GM18858 (cell line): ENCODE measurements around the gene MRPL46.
"Not testable (repeated sequence)": the region's sequence is repeated elsewhere in the genome, so short reads cannot be mapped to it uniquely, and the experiment has no call there.

Source experiments
- ATAC-seq: cut with Tn5 transposase; IDR thresholded peaks from one replicate; pipeline ENCODE4 v1.9.1; 2021; ENCODE audit not compliant: unreplicated experiment

Gene MRPL46

DNA sequence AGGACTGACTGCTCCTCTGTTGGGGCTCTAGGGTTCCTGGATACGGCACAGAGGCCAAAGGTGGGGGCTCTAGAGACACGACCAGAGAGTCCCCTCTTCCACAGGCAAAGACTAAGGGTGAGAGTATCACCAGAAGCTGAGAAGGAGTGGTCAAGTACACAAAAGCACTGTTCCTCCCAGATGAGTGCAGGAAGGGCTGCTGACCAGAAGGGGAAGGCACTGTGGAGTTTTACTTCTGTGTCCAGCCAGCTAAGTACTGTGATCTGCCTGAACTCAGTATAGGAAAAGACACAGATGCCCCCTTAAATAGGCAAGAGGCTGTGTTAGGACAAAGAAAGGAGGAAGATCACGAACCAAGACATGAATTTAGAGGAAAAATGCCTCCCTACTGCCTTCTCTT is 12.0 kb upstream of the MRPL46 start:
- no peak for ATAC-seq

DNA sequence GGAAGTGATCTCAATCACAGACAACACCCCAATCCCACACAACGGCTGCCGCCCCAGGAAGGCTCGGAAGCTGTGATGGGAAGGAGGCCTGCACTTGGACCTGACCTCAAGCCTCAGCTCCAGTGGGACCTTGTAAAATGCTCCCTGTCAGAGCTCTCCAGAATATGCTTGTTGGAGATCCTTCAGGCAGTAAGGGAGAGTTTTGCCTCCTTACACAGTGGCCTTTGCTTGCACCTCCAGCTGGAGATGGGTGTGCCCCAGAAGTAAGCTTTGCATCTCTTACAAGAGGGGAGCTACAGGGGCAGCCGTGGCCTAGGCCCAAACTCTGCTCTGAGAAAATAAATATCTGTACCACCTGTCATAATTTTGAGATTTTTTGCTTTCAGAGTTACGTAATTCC is 10.7 kb upstream of the MRPL46 start:
- ATAC-seq, result no peak

DNA sequence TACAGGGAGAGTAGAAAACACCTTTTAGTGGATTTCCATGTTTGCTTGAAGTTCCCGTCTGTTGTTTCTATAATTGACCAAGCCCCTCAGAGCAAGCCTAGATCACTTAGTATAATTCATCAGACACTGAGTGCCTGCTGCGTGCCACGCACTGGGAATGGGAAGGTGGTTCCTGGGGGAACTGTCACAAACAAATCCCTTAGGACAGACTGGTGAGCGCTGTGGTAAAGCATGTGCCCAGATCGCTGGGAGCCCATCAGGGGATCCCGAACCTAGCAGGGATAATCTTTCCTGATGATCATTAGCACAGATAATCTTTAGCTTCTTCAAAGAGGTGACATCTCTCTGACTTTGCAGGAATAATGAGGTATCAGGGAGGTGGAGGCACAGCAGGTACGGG is 9.9 kb upstream of the MRPL46 start:
- ATAC-seq, result no peak

DNA sequence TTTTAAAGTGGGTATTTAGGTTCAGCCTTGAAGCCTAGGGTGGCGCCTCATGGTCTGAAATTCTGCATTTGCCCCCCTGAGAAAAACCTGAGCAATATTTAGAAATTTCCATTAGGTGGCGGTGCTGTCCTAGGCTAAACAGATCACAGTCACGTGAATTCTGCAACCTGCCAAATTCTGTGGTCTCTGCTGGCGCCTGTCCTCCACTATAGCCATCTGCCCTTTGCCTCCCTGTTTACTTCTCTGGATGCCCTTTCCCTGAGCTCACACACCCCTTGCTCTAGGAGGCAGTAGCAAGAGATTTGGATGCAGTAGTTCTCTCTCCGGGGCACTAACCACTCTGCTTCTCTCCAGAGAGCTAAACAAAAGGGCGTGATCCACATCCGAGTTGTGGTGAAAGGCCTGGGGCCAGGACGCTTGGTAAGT is 9.5 kb upstream of the MRPL46 start:
- no peak for ATAC-seq

DNA sequence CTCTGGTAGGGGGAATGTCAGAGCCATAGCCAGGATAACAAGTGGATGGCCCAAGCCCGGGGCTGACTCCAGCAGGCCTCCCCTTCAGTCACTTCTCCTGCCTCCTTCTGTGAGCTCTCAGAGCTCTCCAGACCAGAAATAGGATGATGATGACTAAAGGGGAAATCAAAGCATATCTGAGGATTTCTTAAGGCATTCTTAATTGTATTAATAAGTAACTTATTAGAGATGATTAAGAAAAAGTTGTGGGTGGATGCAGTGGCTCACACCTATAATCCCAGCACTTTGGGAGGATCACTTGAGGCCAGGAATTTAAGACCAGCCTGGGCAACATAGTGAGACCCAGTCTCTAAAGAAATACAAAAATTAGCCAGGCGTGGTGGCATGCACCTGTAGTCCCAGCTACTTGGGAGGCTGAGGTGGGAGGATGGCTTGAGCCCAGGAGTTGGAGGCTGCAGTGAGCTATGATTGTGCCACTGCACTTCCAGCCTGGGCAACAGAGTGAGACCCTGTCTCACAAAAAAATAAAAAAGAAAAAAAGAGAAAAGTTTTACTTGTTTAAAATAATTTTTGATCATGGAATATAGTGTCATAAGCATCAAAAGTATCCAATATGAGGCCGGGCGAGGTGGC is 6.6 kb upstream of the MRPL46 start:
- ATAC-seq, result not testable (repeated sequence)

DNA sequence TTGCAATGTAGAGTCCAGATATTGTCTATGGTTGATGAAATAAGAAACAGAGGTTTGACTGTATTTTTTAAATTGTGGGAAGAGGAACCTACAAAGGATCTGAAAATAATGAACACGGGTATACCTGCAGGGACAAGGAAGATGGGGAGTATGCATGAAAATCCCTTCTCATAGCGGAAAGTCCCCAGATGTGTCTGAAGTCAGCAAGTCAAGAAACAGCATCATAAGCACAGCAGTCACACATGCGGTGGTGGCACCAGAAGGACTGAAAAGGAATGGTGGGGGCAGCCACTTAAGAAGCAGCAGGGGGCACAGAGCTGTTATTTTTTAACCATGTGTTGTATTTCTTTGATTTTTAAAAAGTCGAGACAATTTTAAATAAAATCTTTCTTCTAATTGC is 5.0 kb upstream of the MRPL46 start:
- ATAC-seq, result no peak

DNA sequence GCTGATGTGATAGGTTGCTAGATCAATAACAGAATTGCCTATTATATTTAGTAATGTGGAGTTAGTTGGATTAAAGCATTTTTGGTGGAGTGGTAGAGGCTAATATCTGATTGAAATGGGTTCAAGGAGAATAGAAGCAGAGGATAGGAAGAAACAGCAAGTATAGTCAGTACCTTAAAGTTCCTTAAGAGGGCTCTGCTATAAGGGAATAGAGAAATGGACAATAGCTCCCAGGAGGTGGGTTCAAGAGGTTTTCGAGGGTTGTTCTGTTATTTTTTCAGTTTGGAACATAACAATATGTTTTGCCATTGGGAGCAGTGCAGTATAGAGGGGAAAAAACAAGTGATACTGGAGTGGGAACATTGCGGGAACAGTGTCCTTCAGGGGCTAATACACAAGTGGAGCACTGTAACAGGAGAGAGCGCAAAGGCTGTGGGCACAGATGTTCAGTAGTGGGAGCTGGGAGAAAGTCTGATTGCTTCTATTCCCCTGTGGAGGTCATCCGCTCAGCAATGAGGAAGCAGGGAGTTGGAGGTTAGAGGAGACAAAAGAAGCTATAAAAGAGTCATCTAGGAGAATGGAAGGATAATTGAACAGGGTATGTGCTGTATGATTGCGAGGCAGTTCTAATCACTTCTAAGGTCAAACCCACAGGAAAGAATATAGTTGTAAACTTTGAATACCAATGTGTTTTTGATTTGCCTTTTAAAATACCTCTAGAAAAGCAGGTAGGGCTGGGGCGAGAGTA is 3.6 kb upstream of the MRPL46 start:
- ATAC-seq, result no peak

DNA sequence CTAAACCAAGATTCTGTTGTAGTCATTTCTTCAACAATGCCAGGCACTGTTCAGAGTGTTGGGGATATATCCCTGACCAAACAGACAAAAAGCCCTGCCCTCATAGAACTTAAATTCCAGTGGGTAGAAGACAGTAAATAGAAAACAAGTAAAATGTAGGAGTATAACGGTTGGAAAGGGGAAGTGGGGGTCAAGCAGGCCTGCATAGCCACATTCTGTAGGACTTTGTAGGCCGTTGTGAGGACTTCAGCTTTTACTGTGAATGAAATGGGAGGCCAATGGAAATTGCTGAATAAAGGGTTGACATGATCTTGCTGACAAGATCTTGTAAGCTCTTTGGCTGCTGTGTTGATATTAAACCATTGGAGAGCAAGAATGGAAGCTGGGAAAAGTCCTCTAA is 2.1 kb upstream of the MRPL46 start:
- ATAC-seq, result no peak

DNA sequence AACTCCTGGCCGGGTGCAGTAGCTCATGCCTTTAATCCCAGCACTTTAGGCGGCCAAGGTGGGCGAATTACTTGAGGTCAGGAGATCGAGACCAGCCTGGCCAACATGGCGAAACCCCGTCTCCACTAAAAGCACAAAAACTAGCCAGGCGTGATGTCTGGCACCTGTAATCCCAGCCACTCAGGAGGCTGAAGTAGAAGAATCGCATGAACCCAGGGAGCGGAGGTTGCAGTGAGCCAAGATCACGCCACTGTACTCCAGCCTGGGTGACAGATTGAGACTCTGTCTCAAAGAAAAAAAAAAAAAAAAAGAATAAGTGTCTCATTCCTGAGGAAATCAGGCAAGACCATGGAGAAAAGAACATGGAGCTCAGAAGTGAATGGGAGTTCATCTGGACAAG is 1.5 kb upstream of the MRPL46 start:
- ATAC-seq, result not testable (repeated sequence)

DNA sequence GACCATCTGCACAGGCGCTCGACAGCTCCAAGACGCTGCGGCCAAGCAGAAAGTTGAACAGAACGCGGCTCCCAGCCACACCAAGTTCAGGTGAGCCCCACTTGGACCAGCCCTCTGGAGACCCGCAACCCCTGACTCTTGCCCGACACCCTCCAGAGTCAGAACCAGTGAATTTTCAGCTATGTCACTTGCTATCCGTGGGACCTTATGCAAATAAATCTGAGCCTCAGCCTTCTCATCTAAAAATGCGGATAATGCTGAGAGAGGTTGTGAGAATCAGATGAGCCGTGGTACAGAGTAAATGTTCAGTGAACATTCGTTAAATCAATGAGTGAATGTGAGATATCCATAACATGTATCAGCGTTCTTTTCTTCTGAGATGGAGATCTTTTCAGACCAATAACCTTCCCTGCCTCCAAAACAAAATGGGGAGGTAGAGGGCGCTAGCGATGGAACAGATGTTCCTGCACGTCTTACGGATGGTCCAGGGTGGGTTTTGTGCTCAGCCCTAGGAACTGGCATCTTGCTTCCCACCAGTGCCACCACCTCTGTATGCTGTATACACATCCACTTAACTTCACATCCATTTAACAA is 844 bp upstream of the MRPL46 start:
- ATAC-seq, result no peak

DNA sequence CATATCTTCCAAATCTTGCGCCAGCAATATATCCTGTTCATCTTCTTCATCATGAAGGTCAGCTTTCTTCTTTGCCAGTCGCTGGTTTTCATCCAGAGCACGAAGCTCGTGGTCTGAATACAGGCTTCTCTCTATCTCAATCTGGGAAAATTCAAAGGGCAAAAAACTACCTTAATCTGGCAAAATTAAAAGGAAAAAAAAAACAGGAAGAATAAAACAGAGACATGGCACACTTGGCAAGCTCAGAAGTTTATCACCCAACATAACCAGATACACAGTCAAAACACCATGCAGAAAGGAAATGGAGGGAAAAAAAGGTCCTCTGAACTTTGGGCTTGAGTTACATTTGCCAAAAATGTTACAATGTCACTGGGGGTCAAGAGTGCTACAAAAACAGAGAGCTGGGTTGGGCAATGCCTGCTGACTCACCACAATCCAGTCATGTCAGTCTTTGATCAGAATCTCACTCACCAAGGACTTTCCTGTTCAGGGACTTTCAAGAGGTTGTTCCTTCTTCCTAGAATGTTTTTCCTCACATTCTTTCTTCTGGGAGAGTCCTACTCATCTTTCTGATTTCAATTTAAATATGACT is 1.5 kb downstream of the MRPL46 start:
- ATAC-seq, result no peak

DNA sequence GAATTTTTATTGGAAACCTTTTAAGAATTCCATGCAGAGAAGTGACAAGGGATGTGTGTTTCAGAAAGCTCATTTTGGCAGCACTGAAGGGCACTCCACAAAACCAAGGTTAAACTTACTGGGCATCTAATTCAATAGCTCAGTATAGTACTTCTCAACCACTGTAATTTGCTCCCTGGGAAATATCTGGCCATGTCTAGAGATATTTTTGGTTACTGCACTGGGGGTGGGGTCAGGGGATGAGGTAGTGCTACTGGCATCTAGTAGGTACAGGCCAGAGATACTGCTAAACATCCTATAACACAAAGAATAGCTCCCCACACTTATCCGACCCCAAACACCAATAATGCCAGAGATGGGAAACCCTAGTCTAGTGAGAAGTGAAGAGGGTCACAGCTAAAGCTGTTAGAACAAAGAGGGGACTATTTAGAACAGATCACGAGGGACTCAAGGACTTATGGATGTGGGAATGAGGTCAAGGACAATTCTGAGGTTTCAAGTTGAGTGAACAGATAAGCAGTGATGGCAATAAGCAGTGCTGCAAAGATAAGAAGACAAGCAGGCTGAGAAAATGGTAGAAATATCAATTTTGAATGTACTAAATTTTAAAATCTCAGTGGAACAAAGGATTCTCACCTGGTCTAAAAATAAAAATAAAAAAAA is 3.2 kb downstream of the MRPL46 start:
- no peak for ATAC-seq

DNA sequence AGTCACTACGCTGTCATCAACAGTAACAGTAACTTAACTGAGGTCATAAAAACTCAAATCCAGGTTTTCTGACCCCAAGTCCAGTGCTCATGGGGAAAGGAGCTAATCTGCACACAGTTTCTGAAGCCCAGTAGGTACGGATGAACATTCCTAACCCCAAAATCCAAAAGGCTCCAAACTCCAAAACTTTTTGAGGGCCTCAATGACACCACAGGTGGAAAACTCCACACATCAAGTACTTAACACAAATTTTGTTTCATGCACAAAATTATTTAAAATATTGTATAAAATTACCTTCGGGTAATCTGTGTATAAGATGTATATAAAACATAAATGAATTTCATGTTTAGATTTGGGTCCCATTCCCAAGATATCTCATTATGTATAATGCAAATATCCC is 10.5 kb downstream of the MRPL46 start:
- no peak for ATAC-seq

DNA sequence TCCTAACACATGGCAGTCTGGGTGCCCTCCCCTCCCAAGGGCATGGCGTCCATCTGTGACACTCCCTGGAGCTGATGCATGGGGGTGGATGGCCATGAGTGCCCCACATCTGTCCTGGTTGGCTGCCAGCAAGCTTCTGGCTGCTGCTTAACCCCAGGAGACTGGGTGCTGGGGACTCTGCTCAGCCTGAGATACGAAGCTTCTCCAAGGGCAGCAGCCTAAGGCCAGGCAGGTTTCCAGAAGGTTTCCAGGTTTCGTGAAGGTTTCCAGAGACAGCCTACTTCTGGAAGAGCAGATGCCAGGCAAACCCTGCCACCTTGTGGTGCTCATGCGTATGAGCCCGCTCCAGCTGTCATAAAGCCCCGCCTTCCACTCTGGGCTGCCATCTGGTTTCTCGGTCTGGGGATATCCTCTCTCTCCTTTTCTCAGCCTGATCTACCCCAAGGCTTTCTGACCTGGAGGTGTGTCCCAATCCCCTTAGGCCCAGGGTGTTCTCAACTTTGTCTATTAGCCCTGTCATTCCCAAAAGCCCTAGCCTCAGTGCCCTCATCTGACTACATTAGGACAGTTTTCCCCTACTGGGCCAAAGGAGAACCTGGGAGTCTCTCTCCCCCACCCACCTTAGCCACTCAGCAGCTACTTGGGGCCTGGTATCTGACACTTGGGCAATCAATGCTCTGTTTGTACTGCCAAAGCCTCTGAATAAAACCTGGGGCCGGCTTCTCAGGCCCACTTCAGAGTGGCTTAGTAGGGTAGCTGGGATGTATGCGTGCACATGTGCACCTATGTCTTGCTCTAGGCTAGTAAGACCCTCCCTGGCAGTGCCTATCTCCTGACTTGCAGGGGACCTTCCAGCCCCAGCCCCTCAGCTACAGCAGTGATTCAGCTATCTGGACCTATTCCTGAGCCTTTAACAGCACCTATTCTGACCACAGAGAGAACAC is 12.0 kb downstream of the MRPL46 start:
- ATAC-seq, result peak; percentile 78

DNA sequence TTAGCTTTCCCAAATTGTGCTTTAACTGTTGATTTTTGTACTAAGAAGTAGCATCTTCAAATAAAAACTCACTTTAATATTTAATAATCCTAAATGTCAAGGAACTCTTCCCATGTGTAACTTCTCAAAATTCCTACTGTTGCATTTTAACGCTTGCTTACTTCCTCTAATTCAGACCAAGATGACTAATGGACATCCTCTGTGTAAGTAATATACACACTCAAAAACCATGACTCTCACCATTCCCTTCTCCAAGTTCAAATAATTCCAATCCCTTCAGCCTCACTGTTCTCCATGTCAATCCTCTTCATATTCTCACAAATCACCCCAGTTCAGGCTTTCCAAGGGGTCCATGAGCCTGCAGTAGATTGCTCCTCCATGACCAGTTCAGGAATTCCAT is 13.0 kb downstream of the MRPL46 start:
- ATAC-seq, result no peak

DNA sequence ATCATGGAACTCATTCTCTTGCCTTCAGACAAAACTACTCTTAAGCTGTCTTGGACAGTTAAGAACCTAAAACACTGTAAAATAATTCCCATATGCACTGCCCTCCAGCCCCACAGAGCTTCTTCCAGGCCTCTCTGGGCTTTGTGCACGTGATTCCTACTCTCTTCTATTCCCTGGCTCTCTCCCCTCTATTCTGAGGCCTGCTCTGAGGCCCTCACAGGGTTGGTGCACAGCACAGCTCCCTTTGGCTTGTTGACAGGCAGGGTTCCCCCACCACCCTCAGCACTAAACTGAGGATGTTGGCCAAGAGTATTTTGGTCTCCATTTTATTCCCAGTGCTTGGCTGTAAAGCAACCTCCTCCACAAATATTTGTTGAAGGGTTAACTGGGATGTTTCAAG is 13.5 kb downstream of the MRPL46 start:
- ATAC-seq, result no peak

DNA sequence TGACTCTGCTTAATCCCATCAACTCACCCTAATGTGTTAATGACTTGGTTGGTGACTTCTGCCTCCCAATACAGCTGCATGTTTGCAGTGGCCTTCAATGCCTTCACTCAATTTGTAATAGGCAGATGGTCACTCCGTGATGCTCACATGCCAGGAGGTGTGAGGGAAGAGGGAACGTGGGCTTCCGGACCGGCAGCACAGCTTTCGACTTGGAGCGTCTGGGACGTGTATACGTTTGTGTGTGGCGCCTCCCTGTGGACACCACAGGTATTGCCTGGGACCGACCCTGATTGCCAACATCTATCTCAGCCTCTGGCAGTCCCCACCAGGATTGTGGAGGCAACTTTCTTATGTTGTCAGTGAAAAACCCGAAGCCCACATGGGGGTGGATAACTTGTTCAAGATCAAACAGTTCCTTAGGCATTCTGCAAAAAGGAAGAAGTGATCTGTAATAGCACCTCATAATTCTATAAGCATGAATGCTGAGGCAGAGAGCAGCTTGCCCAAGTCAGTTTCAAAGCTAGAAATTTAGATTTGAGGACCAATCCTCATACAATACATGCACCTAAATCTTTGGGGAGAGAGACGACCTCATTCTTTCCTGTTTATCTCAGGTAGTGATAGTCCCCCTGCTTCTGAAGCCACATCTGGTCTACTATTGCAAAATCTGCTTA is 16.9 kb downstream of the MRPL46 start:
- peak; percentile 60 for ATAC-seq

DNA sequence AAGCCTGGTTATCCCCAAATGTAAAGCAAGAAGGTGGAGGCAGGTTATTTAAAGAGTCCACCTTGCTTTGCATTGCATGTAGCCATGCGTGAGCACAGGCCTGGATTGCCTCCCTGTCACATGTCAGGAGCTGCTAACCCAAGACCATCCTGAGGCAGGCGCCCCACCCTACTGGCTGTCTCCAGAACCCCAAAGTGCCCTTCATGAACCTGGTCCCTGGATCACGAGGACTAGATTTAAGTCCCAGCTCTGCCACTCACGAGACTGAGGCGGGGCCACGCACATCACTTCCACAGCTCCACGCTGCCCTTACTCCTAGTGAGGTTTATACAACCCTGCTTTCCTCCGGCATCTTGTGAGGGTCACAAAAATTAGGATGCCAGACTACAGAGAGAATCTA is 17.6 kb downstream of the MRPL46 start:
- ATAC-seq, result no peak

DNA sequence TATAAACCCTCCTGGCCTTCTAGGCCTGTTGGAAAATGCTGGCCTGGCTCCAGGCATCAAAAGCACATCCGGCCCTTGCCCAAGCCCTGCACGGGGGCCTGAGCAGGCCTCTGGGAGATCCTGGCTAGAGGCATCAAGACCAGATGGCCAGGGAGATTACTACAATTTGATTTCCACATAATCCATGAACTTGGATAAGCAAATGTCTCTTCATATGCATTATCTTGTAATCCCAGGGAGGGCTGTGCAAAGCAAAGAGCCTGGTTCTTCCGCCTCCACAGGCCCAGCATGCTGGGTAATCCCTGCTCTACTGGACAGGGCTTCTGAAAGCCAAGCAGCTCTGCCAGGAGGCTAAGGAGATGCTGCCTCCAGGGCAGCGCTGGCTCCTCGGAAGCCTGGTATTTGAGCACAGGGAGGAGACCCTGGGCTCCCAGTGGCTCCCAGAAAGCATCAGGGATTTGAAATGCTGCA is 18.2 kb downstream of the MRPL46 start:
- no peak for ATAC-seq

DNA sequence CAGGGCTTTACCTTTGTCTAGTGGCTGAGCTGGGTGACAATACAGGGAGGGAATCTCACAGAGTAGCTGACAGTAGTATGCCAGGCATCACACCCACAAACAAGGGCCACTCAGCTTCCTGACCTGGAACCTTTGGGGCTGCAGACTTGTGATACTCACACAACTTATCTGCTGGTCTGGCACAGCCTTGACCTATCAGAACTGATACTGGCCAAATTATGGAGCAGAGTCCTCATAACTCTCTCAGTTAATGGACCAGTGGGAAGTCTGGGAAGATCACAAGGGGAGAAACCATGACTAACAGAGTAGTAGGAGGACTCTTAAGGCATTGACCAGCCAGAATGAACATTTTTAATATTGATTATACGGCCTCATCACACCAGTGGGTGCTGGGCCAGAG is 19.4 kb downstream of the MRPL46 start:
- ATAC-seq, result no peak
